H1 (cell line): ENCODE data around the gene UPF2. TPM values are rescaled to one million over a fixed set of nuclear protein-coding genes. Genes with fewer than 3 reads are reported as not detected.

ENCODE experiments used
- CTCF ChIA-PET: fragments of 300-600 bp; sonication (Branson Sonifier 250); formaldehyde crosslinking; loops from one replicate; lab custom pipeline; 2021; ENCODE audit not compliant: partially characterized antibody; lab: Charles Lee
- POLR2A ChIA-PET: fragments of 300-600 bp; sonication (Branson Sonifier 250); formaldehyde crosslinking; loops from one replicate; lab custom pipeline; 2021; ENCODE audit warnings: inconsistent platforms; ENCODE audit not compliant: partially characterized antibody; lab: Charles Lee
- DNase-seq, 2 experiments: peaks; one replicate each; pipeline versions ENCODE4 v3.0.0 to v3.0.0-alpha.2; 2010 to 2022; ENCODE audit warnings: low spot score in 2 of 2, low read depth in 1 of 2, mixed read lengths in 1 of 2
- FAIRE-seq: peaks from 2 replicates; lab custom pipeline; 2011; peaks lifted over from hg19 to GRCh38; lab: Jason Lieb, UNC
- H2AFZ ChIP-seq: 2 replicates; pipeline ENCODE4 v1.8.1; 2012; ENCODE audit warnings: low read length, inconsistent platforms
- H2AK5ac ChIP-seq: 2 replicates; pipeline ENCODE4 v1.6.1; 2013; ENCODE audit warnings: low read depth, low read length
- H2BK120ac ChIP-seq: replicated peaks from 2 replicates; pipeline ENCODE3; 2013; ENCODE audit warnings: low read depth, low read length, inconsistent platforms
- H2BK12ac ChIP-seq: 2 replicates; pipeline ENCODE4 v1.6.1; 2013; ENCODE audit warnings: low read depth, low read length
- H2BK15ac ChIP-seq: 2 replicates; pipeline ENCODE4 v1.6.1; 2013; ENCODE audit warnings: low read length
- H2BK20ac ChIP-seq: 2 replicates; pipeline ENCODE4 v1.6.1; 2013; ENCODE audit warnings: low read length
- H2BK5ac ChIP-seq: 2 replicates; pipeline ENCODE4 v1.6.1; 2013; ENCODE audit warnings: low read depth, low read length
- H3K14ac ChIP-seq: 2 replicates; pipeline ENCODE4 v1.6.1; 2013; ENCODE audit warnings: inconsistent platforms; ENCODE audit not compliant: insufficient read length
- H3K18ac ChIP-seq: 2 replicates; pipeline ENCODE4 v1.6.1; 2013; ENCODE audit warnings: low read length; ENCODE audit errors: extremely low read depth
- H3K23ac ChIP-seq: 2 replicates; pipeline ENCODE4 v1.6.1; 2013; ENCODE audit warnings: inconsistent platforms; ENCODE audit not compliant: insufficient read length
- H3K23me2 ChIP-seq: 2 replicates; pipeline ENCODE4 v1.6.1; 2013; ENCODE audit warnings: low read depth, low read length
- H3K27ac ChIP-seq: 2 replicates; pipeline ENCODE4 v1.6.1; 2011; ENCODE audit warnings: low read depth, low read length, inconsistent platforms
- H3K27me3 ChIP-seq, 4 experiments: replicated peaks in 1 of 4; 1 replicate in 1 of 4; 2 replicates in 3 of 4; pipeline versions ENCODE4 v1.6.1 to v1.8.1; 2011 to 2013; ENCODE audit warnings: low read length in 3 of 4, mild to moderate bottlenecking in 3 of 4, inconsistent platforms in 2 of 4, mixed read lengths in 2 of 4, moderate library complexity in 1 of 4; ENCODE audit not compliant: control insufficient read depth in 3 of 4, insufficient read depth in 3 of 4; ENCODE audit errors: extremely low read depth in 1 of 4
- H3K36me3 ChIP-seq, 4 experiments: 2 replicates each; pipeline versions ENCODE4 v1.6.1 to v1.8.1; 2011 to 2013; ENCODE audit warnings: mild to moderate bottlenecking in 4 of 4, low read length in 3 of 4, moderate library complexity in 2 of 4, control low read depth in 1 of 4, inconsistent platforms in 1 of 4; ENCODE audit not compliant: insufficient read depth in 4 of 4, control insufficient read depth in 2 of 4
- H3K4ac ChIP-seq: replicated peaks from 2 replicates; pipeline ENCODE3; 2013; ENCODE audit warnings: low read length, low read depth, mixed read lengths, inconsistent platforms; ENCODE audit not compliant: insufficient read length
- H3K4me1 ChIP-seq, 4 experiments: replicated peaks in 1 of 4; 1 replicate in 1 of 4; 2 replicates in 3 of 4; pipeline versions ENCODE4 v1.6.1 to v1.8.1; 2011 to 2013; ENCODE audit warnings: low read length in 3 of 4, inconsistent platforms in 2 of 4, mixed read lengths in 1 of 4; ENCODE audit not compliant: insufficient read depth in 4 of 4, control insufficient read depth in 3 of 4
- H3K4me2 ChIP-seq, 2 experiments: 2 replicates each; pipeline versions ENCODE4 v1.6.1 to v1.8.1; 2011 to 2013; ENCODE audit warnings: low read depth in 2 of 2, low read length in 2 of 2, control low read depth in 1 of 2, inconsistent platforms in 1 of 2, mild to moderate bottlenecking in 1 of 2; ENCODE audit not compliant: insufficient read depth in 1 of 2
- H3K4me3 ChIP-seq, 4 experiments: fragments of 200-600, 300-600 bp in 1 of 4; sonication (generic), shearing (Covaris generic), sonication (Bioruptor Twin) in 1 of 4; 2 replicates each; pipeline versions ENCODE4 v1.5.1 to v1.8.1; 2011 to 2016; ENCODE audit warnings: low read length in 4 of 4, low read depth in 3 of 4, control low read depth in 2 of 4, inconsistent platforms in 2 of 4, mild to moderate bottlenecking in 2 of 4, mixed read lengths in 1 of 4, moderate library complexity in 1 of 4; ENCODE audit not compliant: insufficient read depth in 2 of 4; ENCODE audit errors: extremely low read depth in 1 of 4
- H3K56ac ChIP-seq: replicated peaks from 2 replicates; pipeline ENCODE3; 2013; ENCODE audit warnings: low read depth, mild to moderate bottlenecking, mixed read lengths, low read length, inconsistent platforms; ENCODE audit not compliant: insufficient read length
- H3K79me1 ChIP-seq: 2 replicates; pipeline ENCODE4 v1.6.1; 2013; ENCODE audit warnings: low read depth, low read length, control low read depth
- H3K79me2 ChIP-seq, 2 experiments: 2 replicates each; pipeline versions ENCODE4 v1.6.1 to v1.8.1; 2012 to 2013; ENCODE audit warnings: low read length in 2 of 2, mild to moderate bottlenecking in 2 of 2, inconsistent platforms in 1 of 2; ENCODE audit not compliant: insufficient read depth in 2 of 2, control insufficient read depth in 1 of 2
- H3K9ac ChIP-seq, 4 experiments: replicated peaks in 1 of 4; 1 replicate in 1 of 4; 2 replicates in 3 of 4; pipeline versions ENCODE4 v1.6.1 to v1.8.1; 2011 to 2013; ENCODE audit warnings: low read depth in 3 of 4, low read length in 3 of 4, control low read depth in 2 of 4, mild to moderate bottlenecking in 2 of 4, moderate library complexity in 2 of 4, inconsistent platforms in 1 of 4; ENCODE audit errors: extremely low read depth in 1 of 4
- H3K9me3 ChIP-seq, 2 experiments: 2 replicates each; pipeline versions ENCODE4 v1.6.1 to v1.8.1; 2012 to 2013; ENCODE audit warnings: mild to moderate bottlenecking in 2 of 2, moderate library complexity in 2 of 2, control low read depth in 1 of 2, inconsistent platforms in 1 of 2, low read depth in 1 of 2, low read length in 1 of 2, mixed read lengths in 1 of 2; ENCODE audit not compliant: insufficient read depth in 2 of 2
- H4K20me1 ChIP-seq, 2 experiments: replicated peaks in 1 of 2; 2 replicates each; pipeline versions ENCODE3 to v1.8.1; 2011 to 2013; ENCODE audit warnings: inconsistent platforms in 2 of 2, low read length in 2 of 2, mild to moderate bottlenecking in 1 of 2; ENCODE audit not compliant: insufficient read depth in 2 of 2, control insufficient read depth in 1 of 2
- H4K5ac ChIP-seq: 2 replicates; pipeline ENCODE4 v1.6.1; 2013; ENCODE audit warnings: low read length, low read depth, mixed read lengths, inconsistent platforms; ENCODE audit not compliant: insufficient read length
- H4K8ac ChIP-seq: 2 replicates; pipeline ENCODE4 v1.8.0; 2013; ENCODE audit warnings: mild to moderate bottlenecking, moderate library complexity, low read length, inconsistent platforms; ENCODE audit not compliant: insufficient read depth; ENCODE audit errors: extremely low read depth
- H4K91ac ChIP-seq: replicated peaks from 2 replicates; pipeline ENCODE3; 2013; ENCODE audit warnings: low read length, mixed read lengths, inconsistent platforms; ENCODE audit not compliant: insufficient read length
- BACH1 ChIP-seq: IDR thresholded peaks from 2 replicates; pipeline ENCODE4 v1.6.1; 2012; ENCODE audit warnings: low read length, improper control_type of control experiment
- BCL11A ChIP-seq, 2 experiments: IDR thresholded peaks; one replicate each; pipeline ENCODE4 v1.6.1; 2011; ENCODE audit warnings: low read depth in 2 of 2, low read length in 2 of 2, mild to moderate bottlenecking in 2 of 2
- CTBP2 ChIP-seq: IDR thresholded peaks from 2 replicates; pipeline ENCODE4 v1.7.0; 2011; ENCODE audit warnings: borderline replicate concordance, mild to moderate bottlenecking, moderate library complexity, mixed read lengths, low read length; ENCODE audit not compliant: insufficient read depth, insufficient read length
- EGR1 ChIP-seq: IDR thresholded peaks from 2 replicates; pipeline ENCODE4 v1.6.1; 2011; ENCODE audit warnings: low read depth, low read length, borderline replicate concordance
- KDM1A ChIP-seq: fragments of 200-600, 300-600 bp; sonication (generic); IDR thresholded peaks from 2 replicates; pipeline ENCODE4 v1.7.1; 2016; ENCODE audit warnings: mild to moderate bottlenecking, low read length, borderline replicate concordance
- KDM4A ChIP-seq: IDR thresholded peaks from one replicate; pipeline ENCODE4 v1.7.1; 2012; ENCODE audit warnings: low read depth, mild to moderate bottlenecking, moderate library complexity, low read length, inconsistent platforms; ENCODE audit not compliant: severe bottlenecking
- KDM5A ChIP-seq: fragments of 200-600 bp; IDR thresholded peaks from 2 replicates; pipeline ENCODE4 v1.7.1; 2012; ENCODE audit warnings: mild to moderate bottlenecking, low read length, inconsistent platforms, mixed read lengths
- POLR2AphosphoS5 ChIP-seq: IDR thresholded peaks from 2 replicates; pipeline ENCODE4 v1.6.1; 2011; ENCODE audit warnings: low read depth, low read length
- RBBP5 ChIP-seq: IDR thresholded peaks from 2 replicates; pipeline ENCODE4 v1.7.1; 2012; ENCODE audit warnings: low read depth, mild to moderate bottlenecking, inconsistent platforms, low read length, moderate library complexity, borderline replicate concordance
- RNF2 ChIP-seq: fragments of 200-900, 300-1000 bp; sonication (generic); IDR thresholded peaks from 2 replicates; pipeline ENCODE4 v1.7.1; 2016; ENCODE audit warnings: borderline replicate concordance, low read depth, mild to moderate bottlenecking, antibody characterized with exemption, low read length; ENCODE audit not compliant: poor library complexity, severe bottlenecking; ENCODE audit errors: missing control alignments
- RXRA ChIP-seq: IDR thresholded peaks from 2 replicates; pipeline ENCODE4 v1.6.1; 2011; ENCODE audit warnings: low read depth, mild to moderate bottlenecking, low read length, moderate library complexity; ENCODE audit not compliant: insufficient read depth
- SIRT6 ChIP-seq: IDR thresholded peaks from one replicate; pipeline ENCODE4 v1.7.1; 2012; ENCODE audit warnings: low read length, inconsistent platforms
- TCF12 ChIP-seq: IDR thresholded peaks from 2 replicates; pipeline ENCODE4 v1.6.1; 2011; ENCODE audit warnings: low read depth, mild to moderate bottlenecking, low read length
- WGBS, 2 experiments: shearing (Covaris generic) in 1 of 2; methylation state at CpG; one replicate each; pipeline versions ENCODE4 v1.1.6 to v1.1.7; 2013 to 2015; ENCODE audit warnings: low lambda C conversion rate in 2 of 2, mixed read lengths in 2 of 2, inconsistent platforms in 1 of 2, low coverage in 1 of 2, missing lambda C conversion rate in 1 of 2; ENCODE audit not compliant: insufficient replicate concordance in 2 of 2, insufficient coverage in 1 of 2, insufficient read length in 1 of 2; ENCODE audit errors: extremely low coverage in 1 of 2, missing lambda C conversion rate in 1 of 2; 5-methylcytosine and 5-hydroxymethylcytosine counted together
- polyA plus RNA-seq, 7 experiments: library from polyadenylated mRNA; depleted of rRNA in 3 of 7; stranded (reverse) in 5 of 7; unstranded in 2 of 7; fragments of >200 nt in 5 of 7; fragments of 200-250 nt in 2 of 7; gene quantifications; 1 replicate in 5 of 7; 2 replicates in 1 of 7; 4 replicates in 1 of 7; pipeline versions ENCODE4 v1.2.1 to v1.2.3, GENCODE V29; 2011 to 2013; ENCODE audit warnings: missing spikeins in 2 of 7, mixed read lengths in 2 of 7
- total RNA-seq: library from RNA; stranded (reverse); fragmentation: NEBNext Ultra II Directional; extraction: Animal tissue kit (Norgen Biotek cat#: 25700); gene quantifications from 2 replicates; pipeline ENCODE4 v1.2.1, GENCODE V29; 2021

The UPF2 gene
- total and polyA plus RNA-seq, 2 of the 8 experiments (the other 6 are each of a cell fraction or from before 2014, with no cell fraction given): 6.2 to 32.8 TPM

- Histone ChIP-seq H3K56ac (no peak overlapping the region), H4K91ac (no peak overlapping the region), H2BK120ac (no peak overlapping the region), H3K23me2 (no peaks in the 10 kb centered on the region), H3K23ac (no peak overlapping the region), H3K27ac (no peak overlapping the region), H3K79me2 (no peaks in the 10 kb centered on the region), H2AFZ (no peak overlapping the region), H3K4me2 (no peak overlapping the region), H3K9me3 (no peaks in the 10 kb centered on the region), H3K4me1 (peaks cover 0 to 6% (median 0%) of the 10 kb centered on the region in 4 experiments; a peak in 1 of 7 replicates), H3K9ac (no peak overlapping the region), H3K27me3 (no peaks in the 10 kb centered on the region), H2BK15ac (no peak overlapping the region), H3K79me1 (no peaks in the 10 kb centered on the region), H2BK5ac (no peak overlapping the region), H3K14ac (no peak overlapping the region), H3K4ac (no peak overlapping the region), H2AK5ac (no peak overlapping the region), H4K8ac (no peak overlapping the region), H2BK20ac (no peak overlapping the region), H4K5ac (no peak overlapping the region), H3K18ac (no peak overlapping the region), H2BK12ac (no peak overlapping the region), H4K20me1 (peaks cover 0 to 1% of the 10 kb centered on the region in 2 experiments), H3K36me3 (no peaks in the 10 kb centered on the region), H3K4me3 (no peak overlapping the region)
- 94% methylated on average over 4 of the region's 7 CpGs; no CpG with 5 or more reads in 1 of the 2 experiments for WGBS, 2 experiments
- ChIA-PET CTCF (interaction anchor here (1.2 to 2.7 kb wide), 7 partner anchors 8 to 101 kb away, joined by 3 to 10 read pairs (median 5); no protein-coding TSS in a partner anchor), POLR2A (no interaction called here)
- FAIRE-seq: no peak
- DNase-seq: no peak
- TF ChIP-seq BACH1 (no peak), BCL11A (IDR thresholded peaks at IDR 0.05; ENCODE audit: low read depth in 2 of 2, low read length in 2 of 2) (no peak), EGR1 (no peak), KDM5A (no peak), RNF2 (no peak), TCF12 (no peak), CTBP2 (no peak), KDM1A (no peak), SIRT6 (no peak), RBBP5 (no peak), RXRA (no peak), KDM4A (no peak), POLR2AphosphoS5 (no peak)
Measured at GRCh38 chr10:11884706-11885423, 157.7 kb downstream of the UPF2 start.
